M059J (cell line): ENCODE measurements around the gene LHPP. TPM values are rescaled to one million over a fixed set of nuclear protein-coding genes. Genes with fewer than 3 reads are reported as not detected.
A peak's percentile ranks its signal among the peaks of the same experiment; 100 is the strongest.
"Not testable (repeated sequence)": the region's sequence is repeated elsewhere in the genome, so short reads cannot be mapped to it uniquely, and the experiment has no call there.

Experiments
- DNase-seq: peaks from one replicate; pipeline ENCODE4 v3.0.0-alpha.2; 2012; ENCODE audit warnings: low read depth
- total RNA-seq: library from RNA; depleted of rRNA; stranded (reverse); fragments of >200 nt; shearing (Covaris generic); gene quantifications from 2 replicates; pipeline ENCODE4 v1.2.3, GENCODE V29; 2014

The LHPP gene
- total RNA-seq, 1 experiment from 2014 or later: 17.3 TPM

- no peak for DNase-seq
Measured at GRCh38 chr10:124569623-124570470, 108.2 kb downstream of the LHPP start.

- no peak for DNase-seq
Measured at GRCh38 chr10:124570646-124571045, 109.0 kb downstream of the LHPP start.

GRCh38 chr10:124572751-124573150, 111.1 kb downstream of the LHPP start:
- no peak for DNase-seq

GRCh38 chr10:124573726-124574455, 112.3 kb downstream of the LHPP start:
- DNase-seq: no peak

GRCh38 chr10:124574456-124575070, 112.9 kb downstream of the LHPP start:
- no peak for DNase-seq

- no peak for DNase-seq
Measured at GRCh38 chr10:124575107-124576035, 113.7 kb downstream of the LHPP start.

GRCh38 chr10:124576526-124577420, 115.2 kb downstream of the LHPP start:
- no peak for DNase-seq

GRCh38 chr10:124577651-124578050, 116.0 kb downstream of the LHPP start:
- DNase-seq: no peak

- no peak for DNase-seq
Measured at GRCh38 chr10:124578231-124579010, 116.8 kb downstream of the LHPP start.

GRCh38 chr10:124579011-124579399, 117.4 kb downstream of the LHPP start:
- no peak for DNase-seq

- no peak for DNase-seq
Measured at GRCh38 chr10:124586142-124586541, 124.5 kb downstream of the LHPP start.

- DNase-seq: no peak
Measured at GRCh38 chr10:124587811-124588211, 126.2 kb downstream of the LHPP start.

- DNase-seq: not testable (repeated sequence)
Measured at GRCh38 chr10:124588341-124588735, 126.7 kb downstream of the LHPP start.

GRCh38 chr10:124588736-124589490, 127.3 kb downstream of the LHPP start:
- peak; percentile 46 for DNase-seq

- no peak for DNase-seq
Measured at GRCh38 chr10:124589491-124590041, 127.9 kb downstream of the LHPP start.

- DNase-seq: no peak
Measured at GRCh38 chr10:124590216-124591122, 128.8 kb downstream of the LHPP start.

- DNase-seq: no peak
Measured at GRCh38 chr10:124591123-124591495, 129.5 kb downstream of the LHPP start.

- no peak for DNase-seq
Measured at GRCh38 chr10:124592101-124592500, 130.5 kb downstream of the LHPP start.
